Inferior parietal cortex (tissue), 1 donor: ENCODE data around the gene ZNF556.
A peak's percentile ranks its signal among the peaks of the same experiment; 100 is the strongest.
"Not testable (repeated sequence)": the region's sequence is repeated elsewhere in the genome, so short reads cannot be mapped to it uniquely, and the experiment has no call there.

Experiments used
- DNase-seq: peaks from one replicate; pipeline ENCODE4 v3.0.0-alpha.2; 2016; ENCODE audit errors: extremely low spot score

The ZNF556 gene

DNA sequence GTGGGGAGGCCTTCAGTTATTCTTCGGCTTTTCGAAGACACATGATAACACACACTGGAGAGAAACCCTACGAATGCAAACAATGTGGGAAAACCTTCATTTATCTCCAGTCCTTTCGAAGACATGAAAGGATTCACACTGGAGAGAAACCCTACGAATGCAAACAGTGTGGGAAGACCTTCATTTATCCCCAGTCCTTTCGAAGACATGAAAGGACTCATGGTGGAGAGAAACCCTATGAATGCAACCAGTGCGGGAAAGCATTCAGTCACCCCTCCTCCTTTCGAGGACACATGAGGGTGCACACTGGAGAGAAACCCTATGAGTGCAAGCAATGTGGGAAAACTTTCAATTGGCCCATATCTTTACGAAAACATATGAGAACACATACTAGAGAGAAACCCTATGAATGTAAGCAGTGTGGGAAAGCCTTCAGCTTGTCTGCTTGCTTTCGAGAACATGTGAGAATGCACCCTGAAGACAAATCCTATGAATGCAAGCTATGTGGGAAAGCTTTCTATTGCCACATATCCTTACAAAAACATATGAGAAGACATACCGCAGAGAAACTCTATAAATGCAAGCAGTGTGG is 14.0 kb upstream of the ZNF556 start:
- DNase-seq, result no peak

DNA sequence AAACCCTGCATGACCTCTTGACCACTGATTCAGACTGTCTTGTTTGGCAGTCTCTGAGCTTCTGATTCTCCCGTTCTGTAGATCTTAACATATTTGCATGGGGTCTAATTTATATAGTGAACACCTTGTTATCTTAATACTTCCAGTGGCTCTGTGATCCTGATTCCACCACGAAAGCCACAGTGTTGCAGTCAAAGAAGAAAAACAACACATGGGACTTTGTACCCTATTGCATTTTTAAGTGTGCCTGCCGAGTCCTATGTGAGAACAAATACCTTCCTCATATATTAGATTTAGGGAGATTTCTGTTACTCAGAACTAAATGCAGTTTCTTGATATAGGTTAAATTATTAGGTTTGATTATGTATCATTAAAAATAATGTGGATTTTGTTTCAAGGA is 12.3 kb upstream of the ZNF556 start:
- no peak for DNase-seq

DNA sequence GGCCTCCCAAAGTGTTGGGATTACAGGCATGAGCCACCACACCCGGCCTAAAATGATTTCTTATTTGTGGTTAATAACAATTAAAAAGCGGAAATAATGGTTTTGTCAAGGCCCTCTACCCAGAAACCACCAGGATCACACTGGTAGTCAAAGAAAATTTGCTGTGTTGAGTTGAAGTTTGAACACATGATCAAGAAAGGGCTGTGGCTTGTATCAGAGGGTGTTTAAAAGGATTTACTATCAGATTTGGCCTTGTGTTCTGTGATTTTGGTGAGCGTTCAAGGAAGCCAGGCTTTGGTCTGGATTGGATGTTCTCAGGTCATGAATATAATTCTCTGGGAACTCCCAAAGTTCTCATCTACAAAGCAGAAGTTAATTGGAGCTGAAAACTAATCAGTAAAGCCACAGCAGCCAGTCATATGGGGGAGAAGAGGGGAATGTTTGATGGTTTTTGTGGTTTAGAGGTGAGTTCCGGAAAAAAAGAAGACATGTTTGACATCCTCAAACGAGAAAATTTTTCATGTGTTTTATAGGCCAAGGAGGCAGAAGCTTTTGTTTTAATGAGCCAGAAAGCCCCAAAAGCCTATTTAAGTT is 10.6 kb upstream of the ZNF556 start:
- no peak for DNase-seq

DNA sequence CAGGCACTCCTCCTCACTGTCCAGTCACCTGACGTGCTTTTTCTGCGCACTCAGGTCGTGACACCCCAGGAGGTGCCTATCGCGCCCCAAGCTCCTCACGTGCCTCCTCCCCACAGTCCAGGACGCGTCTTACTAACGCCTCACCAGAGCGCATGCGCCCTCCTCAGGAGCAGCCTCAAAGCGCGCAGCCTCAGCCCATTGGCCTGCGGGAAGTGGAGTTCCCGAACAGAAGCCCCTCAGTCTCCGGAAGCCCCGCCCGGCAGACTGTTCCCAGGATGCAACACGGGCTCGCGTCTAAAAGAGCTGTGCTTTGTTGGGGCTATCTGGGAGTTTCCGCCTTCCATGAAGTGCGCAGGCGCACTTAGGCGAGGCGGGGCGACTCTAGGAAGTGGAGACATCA is 8.3 kb upstream of the ZNF556 start:
- no peak for DNase-seq

DNA sequence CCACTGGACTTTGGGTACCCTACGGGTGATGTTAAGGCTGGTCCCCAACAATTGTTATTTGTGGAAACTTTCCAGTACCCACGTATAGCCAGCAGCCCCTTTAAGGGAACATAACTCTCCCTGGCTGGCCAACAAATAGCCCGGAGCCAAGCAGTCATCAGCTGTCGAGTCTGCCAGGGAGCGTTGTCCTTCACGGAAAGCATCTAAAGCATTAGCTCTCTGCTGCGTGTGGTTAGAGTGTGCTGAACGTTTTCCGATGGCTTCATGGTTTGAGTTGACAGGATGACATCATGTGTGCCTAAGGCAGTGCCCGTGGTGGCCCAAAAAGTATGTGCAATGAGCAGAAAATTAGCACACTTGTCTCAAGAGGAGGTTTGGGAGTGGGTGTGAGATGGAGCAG is 3.3 kb upstream of the ZNF556 start:
- no peak for DNase-seq

DNA sequence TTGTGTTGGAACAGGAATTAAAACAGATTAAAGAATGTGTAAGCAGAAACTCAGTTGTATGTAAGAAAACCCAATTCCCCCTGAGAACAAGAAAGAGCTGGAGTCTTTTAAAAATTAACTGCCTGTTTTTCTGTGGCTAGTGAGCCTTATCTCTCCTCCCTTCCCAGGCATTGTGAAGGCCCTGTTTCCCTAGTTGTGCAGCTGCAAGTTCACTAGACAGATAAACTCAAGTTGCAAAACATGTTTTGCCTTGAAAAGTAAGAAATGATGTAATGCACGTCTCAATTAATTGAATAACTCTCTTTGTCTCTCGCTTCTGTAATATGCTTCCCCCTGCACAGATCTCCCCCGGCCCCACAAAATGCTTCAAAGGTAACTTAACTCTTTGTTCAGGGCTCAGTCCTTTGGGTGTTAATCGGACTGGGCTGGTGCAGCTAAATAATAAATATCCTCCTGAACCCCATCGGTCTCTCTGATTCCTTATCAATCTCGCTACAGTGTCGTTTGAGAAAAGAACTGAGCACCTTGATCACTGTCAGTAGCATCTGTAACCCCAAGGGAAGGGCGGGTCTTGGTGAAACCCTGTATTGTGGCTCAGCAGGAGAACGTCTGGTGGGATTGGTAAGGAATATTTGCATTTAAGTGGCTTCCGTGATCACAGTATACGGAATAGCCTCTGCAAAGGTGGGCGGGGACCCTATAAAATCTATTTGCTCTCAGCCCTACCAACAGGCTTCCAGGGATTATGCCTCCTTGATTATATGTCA is 1.6 kb upstream of the ZNF556 start:
- no peak for DNase-seq

DNA sequence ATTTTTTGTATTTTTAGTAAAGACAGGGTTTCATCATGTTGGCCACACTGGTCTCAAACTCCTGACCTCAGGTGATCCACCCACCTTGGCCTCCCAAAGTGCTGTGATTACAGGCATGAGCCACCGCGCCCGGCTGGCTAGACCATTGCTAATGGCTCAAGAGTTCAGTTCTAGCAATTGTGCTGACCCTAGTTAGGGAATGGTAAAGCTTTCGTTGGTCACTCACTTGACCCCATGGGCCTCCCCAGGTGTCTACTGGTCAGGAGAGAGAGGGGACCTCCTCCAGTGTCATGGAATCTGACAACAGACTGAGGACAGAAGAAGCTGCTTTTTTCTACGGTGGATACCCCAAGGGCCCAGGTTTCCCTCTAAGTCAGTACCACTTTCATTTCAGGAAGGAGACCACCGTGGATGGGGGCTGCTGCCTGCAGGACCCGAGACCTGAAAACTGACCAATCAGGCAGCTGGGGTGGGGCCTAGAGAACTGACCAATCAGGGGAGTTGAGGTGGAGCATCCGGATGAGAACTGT is 575 bp upstream of the ZNF556 start:
- no peak for DNase-seq

DNA sequence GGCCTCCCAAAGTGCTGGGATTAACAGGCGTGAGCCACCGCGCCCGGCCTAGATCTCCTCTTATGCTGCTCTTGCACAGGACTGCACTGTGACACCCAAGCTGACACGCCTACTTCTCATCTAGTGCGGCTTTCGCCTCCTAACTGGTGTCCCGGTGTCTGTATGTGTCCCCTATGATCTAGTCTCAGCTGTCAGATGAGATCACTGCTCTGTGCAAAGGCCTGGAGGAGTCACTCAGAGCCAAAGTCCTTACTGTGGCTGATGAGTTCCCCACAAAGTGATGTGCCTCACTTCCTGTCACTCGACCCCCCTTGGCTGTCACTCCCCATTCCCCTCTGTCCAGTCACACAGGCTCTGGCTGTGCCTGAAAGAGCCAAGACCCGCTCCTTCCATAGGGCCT is 2.5 kb downstream of the ZNF556 start:
- no peak for DNase-seq

DNA sequence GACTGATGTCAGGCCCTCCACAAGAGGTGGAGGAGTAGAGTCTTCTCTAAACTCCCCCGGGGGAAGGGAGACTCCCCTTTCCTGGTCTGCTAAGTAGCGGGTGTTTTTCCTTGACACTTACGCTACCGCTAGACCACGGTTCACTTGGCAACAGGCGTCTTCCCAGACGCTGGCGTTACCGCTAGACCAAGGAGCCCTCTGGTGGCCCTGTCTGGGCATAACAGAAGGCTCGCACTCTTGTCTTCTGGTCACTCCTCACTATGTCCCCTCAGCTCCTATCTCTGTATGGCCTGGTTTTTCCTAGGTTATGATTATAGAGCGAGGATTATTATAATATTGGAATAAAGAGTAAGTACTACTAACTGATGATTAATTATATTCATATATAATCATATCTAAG is 5.0 kb downstream of the ZNF556 start:
- not testable (repeated sequence) for DNase-seq

DNA sequence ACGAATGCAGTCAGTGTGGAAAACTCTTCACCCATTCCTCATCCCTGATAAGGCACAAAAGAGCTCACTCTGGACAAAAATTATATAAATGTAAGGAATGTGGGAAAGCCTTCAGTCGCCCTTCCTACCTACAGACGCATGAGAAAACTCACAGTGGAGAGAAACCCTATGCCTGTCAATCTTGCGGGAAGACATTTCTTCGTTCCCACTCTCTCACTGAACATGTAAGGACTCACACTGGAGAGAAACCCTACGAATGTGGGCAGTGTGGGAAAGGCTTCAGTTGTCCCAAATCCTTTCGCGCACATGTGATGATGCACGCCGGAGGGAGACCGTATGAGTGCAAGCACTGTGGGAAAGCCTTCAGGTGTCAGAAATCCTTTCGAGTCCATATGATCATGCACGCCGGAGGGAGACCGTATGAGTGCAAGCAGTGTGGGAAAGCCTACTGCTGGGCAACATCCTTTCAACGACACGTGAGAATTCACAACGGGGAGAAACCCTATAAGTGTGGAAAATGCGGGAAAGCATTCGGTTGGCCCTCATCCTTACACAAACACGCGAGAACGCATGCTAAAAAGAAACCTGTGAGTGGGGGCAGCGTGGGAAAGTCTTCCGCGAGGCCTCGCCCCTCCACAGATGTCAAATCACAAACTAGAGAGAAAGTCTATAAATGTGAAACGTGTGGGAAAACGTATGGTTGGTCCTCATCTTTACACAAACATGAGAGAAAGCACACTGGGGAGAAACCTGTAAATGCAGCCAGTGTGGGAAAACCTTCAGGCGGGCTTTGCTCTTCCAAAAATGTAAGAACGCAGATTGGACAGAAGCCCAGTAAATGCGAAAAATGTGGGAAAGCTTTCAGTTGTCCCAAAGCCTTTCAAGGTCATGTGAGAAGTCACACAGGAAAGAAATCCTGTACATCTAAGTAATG is 10.5 kb downstream of the ZNF556 start:
- no peak for DNase-seq

DNA sequence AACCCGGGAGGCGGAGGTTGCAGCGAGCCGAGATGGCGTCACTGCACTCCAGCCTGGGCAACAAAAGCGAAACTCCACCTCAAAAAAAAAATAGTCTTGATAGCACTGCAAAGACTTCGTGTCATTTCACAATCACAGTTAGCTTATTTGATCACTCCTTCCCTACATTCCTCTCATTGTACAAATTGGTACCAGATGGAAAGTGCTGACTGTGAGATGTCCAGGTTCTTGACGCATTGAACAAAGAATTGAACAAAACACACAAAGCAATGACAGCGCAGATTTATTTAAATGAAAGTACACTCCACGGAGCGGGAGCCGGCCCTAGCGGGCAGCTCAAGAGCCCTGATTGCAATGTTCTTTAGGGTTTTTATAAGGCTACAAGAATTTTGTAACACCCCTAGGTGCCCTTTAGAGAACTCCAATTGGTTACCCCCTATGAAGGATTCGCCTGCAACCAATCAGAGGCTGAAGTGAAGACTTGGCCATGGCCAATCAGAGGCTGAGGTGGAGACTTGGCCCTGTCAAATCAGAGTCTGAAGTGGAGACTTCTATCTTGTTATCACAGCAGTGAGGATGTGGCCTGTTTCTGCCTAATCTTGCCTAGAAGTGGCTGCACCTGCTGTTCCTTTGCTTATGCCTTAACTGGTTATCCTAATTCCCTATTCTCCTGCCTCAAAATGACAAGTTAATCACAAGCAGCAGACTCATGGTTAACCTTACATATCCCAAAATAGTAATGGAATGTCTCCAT is 16.7 kb downstream of the ZNF556 start:
- no peak for DNase-seq

DNA sequence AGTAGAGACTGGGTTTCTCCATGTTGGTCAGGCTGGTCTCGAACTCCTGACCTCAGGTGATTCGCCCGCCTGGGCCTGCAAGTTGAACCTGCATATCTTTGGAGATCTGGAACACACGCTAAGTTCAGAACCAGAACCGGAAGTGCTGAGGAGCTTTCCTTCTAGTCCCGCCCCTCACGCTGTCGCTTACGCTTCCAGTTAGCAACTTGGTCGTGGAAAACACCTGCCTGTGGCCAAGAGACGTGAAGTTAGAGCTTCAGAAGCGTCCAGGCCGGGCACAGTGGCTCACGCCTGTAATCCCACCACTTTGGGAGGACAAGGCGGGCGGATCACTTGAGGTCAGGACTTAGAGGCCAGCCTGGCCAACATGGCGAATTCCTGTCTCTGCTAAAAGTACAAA is 18.6 kb downstream of the ZNF556 start:
- no peak for DNase-seq

DNA sequence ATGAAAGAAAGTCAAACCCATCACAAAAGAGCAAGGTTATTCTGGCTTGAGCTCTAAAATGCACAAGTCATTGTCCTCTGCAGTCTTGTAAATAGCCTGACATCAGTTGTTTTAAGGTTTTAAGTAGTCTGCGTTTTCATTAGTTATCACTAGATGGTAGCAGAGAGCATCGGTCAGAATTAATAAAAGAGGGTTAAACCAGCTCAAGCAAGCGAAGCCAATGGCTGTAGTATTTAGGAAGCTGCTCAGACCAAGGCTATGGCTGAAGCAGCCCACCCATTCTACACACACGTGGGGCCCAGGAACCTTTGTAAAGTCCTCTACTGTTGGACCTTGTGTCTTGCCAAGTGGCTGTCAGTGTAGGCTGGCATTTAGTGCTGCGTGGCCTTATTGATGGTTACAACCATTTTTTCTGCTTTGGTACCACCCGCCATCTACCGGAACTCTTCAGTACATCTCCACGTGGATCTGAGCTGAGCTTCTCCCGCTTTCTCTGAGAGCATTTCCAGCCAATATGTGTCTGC is 20.3 kb downstream of the ZNF556 start:
- peak; percentile 81 for DNase-seq

DNA sequence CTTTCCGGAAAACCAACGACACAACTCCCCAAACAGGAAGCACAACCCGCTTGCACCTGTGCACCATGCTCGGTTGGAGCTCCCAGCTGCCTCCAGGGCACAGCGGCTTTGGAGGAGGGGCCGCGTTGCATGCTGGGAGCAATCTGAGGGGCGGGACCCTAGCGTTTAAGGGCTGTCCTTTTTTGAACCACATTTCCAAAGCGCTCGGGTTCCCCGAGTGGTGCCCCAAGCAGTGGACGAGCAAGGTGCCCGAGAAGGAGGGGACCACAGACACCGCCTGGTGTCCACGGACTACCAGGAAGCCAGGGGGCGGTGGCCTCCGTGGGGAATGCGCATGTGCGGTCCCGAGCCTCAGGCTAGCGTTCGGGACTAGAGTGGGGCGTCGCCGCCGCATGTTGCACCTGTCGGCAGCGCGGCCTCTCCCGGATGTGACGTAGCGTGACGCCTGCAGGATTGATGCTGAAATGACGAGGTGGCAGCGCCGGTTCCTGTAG is 21.6 kb downstream of the ZNF556 start:
- DNase-seq, result no peak

DNA sequence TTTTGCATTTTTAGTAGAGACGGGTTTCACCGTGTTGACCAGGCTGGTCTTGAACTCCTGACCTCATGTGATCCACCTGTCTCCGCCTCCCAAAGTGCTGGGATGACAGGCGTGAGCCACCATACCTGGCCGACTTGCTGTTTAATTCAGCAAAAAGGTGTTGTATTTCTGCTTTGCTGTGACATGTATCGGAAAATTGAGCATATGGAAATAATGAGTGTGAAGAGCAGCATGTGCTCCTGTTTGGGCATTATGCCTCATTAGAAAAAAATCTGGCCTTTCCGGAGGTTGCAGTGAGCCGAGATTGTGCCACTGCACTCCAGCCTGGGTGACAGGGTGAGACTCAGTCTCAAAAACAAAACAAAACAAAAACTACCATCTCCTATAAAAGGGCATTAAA is 23.4 kb downstream of the ZNF556 start:
- not testable (repeated sequence) for DNase-seq

DNA sequence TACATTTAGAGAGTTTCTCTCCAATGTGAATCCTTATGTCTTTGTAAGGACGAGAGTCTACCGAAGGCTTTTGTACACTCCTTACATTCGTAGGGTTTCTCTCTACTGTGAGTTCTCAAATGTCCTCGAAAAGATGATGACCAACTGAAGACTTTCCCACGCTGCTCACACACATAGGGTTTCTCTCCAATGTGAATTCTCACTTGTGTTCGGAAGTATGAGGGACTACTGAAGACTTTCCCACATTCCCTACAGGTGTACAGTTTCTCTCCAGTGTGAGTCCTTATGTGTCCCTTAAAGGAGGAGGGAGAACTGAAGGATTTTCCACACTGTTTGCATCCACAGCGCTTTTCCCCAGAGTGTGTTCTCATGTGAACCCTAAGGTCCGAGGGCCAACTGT is 29.6 kb downstream of the ZNF556 start:
- DNase-seq, result no peak

DNA sequence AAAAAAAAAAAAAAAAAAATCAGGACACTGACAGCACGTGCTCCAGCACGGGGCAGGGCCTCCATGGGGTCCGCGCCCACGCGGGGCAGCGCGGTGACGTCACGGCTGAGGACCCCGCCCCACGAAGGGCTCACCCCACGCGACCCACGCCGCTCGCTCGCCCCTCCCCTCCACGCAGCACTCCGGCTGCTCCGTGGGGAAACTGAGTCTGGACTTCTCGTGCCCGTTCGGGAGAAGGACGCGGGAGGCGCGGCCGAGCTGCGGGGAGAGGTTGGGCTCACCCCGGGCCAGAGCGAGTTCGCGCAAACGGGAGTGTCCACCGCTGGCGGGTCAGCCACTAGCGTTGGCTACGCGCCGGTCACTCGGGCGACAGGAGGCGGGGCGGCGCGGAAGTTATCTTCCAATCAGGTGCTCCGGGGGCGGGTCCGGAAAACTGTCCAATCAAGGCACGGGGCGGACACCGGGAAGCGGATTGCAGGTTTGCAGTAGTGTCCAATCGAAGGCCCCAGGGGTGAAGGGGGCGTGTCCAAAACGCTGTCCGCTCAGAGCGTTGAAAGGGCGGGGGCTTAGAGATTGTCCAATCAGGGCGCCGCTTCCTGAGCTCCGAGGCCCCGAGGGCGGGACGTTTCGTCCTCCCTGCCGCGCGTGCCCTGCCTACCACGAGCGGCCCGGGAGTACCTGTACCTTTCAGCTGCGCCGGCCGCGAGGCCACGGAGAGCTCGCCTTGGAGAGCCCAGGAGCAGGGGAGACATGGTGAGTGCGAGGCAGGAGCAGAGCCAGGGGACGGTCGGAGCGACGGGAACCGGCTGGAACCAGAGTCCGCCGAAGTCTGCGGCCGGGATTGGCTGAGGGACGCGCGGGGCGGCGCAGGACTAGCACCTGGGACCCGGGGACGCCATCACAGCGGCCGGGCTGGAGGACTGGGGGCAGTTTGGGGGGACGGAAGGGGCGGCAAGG is 33.4 kb downstream of the ZNF556 start, which contains the start of gene ZNF57:
ZNF57 (plus strand) TSS at position 633 of the 957 bp plus-strand sequence; CDS start at position 751, 118 bp downstream.
- DNase-seq, result peak; percentile 98

DNA sequence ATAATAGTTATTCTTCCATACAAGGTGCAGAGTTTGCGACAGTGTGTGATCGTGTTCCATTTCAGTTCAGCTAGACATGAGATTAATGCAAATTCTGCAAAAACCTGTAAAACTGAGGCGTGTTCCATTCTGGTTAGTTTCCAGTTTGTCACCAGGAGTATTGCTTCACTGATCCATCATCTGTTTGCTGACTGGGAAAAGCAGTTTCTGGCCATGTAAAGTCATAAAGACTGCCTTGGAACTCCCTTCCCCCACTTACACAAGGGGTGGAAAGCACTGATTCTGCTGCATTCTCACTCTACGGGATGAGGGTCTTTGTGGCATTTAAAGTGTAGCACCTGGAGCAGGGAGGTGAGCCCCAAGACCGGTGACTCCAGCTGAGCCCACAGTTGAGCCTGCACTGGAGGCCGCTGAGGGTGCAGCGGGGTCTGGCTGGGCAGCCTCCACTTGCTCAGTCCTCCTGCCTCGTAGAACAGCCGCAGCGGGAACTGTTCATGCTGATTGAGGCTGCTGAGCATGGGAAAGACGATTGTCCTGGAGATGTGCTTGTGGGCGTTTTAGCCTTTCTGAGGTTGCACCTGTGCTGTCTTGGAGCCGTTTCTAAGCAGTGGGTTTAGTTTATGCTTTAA is 35.6 kb downstream of the ZNF556 start:
- no peak for DNase-seq

DNA sequence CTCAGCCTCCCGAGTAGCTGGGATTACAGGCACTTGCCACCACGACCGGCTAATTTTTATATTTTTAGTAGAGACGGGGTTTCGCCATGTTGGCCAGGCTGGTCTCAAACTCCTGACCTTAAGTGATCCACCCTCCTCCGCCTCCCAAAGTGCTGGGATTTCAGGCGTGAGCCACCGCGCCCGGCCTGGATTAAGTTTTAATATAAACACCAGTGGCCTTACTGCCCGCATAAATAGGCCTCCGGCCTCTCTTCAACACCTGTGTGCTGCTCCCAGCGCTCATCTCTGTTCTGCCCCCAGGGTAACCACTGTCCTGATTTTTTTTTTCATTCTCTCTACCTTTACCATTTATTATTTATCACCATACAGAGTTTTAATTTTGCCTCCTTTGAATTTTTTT is 36.2 kb downstream of the ZNF556 start:
- DNase-seq, result not testable (repeated sequence)
